ENCODE data around the gene CELF1. TPM values are rescaled to one million over a fixed set of nuclear protein-coding genes. Genes with fewer than 3 reads are reported as not detected.
"Not testable (repeated sequence)": the region's sequence is repeated elsewhere in the genome, so short reads cannot be mapped to it uniquely, and the experiment has no call there.

The CELF1 gene
- total RNA-seq, 4 donors from 2014 or later, result 82.9 to 248 (median 96.7) TPM

DNA sequence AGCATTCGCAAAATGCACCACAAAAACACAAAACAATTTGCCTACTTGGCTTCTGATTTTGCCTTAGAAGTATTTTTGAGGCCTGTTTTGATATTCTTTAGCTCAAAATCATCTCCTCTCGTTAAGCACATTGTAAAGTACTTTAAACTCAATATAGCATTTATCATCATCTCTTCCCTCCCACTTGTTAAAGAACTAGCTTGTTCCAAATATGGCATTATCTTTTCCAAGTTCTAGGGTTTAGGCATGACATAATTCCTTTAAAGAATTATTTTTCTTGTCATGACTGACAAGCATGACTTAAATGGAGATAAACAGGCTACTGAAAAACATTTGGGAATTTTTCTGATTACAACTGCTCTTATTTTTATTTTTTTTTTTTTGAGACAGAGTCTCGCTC lies 21.3 kb downstream of the CELF1 start:
- no peak for DNase-seq
- Histone ChIP-seq H3K27ac (peak overlapping the region in 1 of 4 donors; percentile 55), H3K9me3 (no peaks in the 10 kb centered on the region), H3K4me1 (peaks cover 19 to 51% (median 19%) of the 10 kb centered on the region in 4 donors), H3K36me3 (no peaks in the 10 kb centered on the region), H3K4me3 (no peak overlapping the region), H3K27me3 (no peaks in the 10 kb centered on the region)
- WGBS, 2 donors (ENCODE audit: low coverage in 1 of 2), result 78 to 82% methylated on average over 3 of the region's 3 CpGs
- intact Hi-C loops (cut with DNase I; ENCODE audit: low total_unique reads) (loop anchor here (5.0 kb wide), 1 partner anchor 1354 kb away; no protein-coding TSS in a partner anchor), in situ Hi-C loops (cut with MboI; ENCODE audit: low pct_ligation_motif_present in 1 of 4, low pct_unique_long_range_greater_than_20kb in 1 of 4, low sequenced_read_pairs in 3 of 4) (no loop called here)
- TF ChIP-seq POLR2AphosphoS5 (IDR thresholded peaks at IDR 0.05) (no peak), POLR2A (IDR thresholded peaks at IDR 0.05) (no peak), EP300 (IDR thresholded peaks at IDR 0.05; ENCODE audit: low read depth) (no peak)
- TF ChIP-seq, protein P1, sequence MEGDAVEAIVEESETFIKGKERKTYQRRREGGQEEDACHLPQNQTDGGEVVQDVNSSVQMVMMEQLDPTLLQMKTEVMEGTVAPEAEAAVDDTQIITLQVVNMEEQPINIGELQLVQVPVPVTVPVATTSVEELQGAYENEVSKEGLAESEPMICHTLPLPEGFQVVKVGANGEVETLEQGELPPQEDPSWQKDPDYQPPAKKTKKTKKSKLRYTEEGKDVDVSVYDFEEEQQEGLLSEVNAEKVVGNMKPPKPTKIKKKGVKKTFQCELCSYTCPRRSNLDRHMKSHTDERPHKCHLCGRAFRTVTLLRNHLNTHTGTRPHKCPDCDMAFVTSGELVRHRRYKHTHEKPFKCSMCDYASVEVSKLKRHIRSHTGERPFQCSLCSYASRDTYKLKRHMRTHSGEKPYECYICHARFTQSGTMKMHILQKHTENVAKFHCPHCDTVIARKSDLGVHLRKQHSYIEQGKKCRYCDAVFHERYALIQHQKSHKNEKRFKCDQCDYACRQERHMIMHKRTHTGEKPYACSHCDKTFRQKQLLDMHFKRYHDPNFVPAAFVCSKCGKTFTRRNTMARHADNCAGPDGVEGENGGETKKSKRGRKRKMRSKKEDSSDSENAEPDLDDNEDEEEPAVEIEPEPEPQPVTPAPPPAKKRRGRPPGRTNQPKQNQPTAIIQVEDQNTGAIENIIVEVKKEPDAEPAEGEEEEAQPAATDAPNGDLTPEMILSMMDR (IDR thresholded peaks at IDR 0.05), result no peak

DNA sequence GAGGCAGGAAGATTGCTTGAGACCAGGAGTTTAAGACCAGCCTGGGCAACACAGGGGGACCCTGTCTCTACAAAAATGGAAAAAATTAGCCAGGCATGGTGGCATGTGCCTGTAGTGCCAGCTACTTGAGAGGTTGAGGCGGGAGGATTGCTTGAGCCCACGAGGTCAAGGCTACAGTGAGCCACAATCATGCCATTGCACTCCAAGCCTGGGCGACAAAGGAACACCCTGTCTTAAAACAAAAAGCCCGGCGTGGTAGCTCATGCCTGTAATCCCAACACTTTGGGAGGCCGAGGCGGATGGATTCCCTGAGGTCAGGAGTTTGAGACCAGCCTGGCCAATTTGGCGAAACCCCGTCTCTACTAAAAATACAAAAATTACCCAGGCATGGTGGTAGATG lies 22.2 kb downstream of the CELF1 start:
- DNase-seq; H3K9me3 ChIP-seq; H3K27ac ChIP-seq; H3K36me3 ChIP-seq; H3K4me3 ChIP-seq; in situ Hi-C loops (cut with MboI; ENCODE audit: low pct_ligation_motif_present in 1 of 4, low pct_unique_long_range_greater_than_20kb in 1 of 4, low sequenced_read_pairs in 3 of 4); H3K27me3 ChIP-seq: not testable (repeated sequence)
- peaks cover 13 to 51% (median 14%) of the 10 kb centered on the region in 4 donors for H3K4me1 ChIP-seq
- 89% methylated on average over 9 of the region's 9 CpGs; no CpG with 5 or more reads in 1 of the 2 donors for WGBS, 2 donors (ENCODE audit: low coverage in 1 of 2)
- intact Hi-C loops (cut with DNase I; ENCODE audit: low total_unique reads), result loop anchor here (5.0 kb wide), 1 partner anchor 1353 kb away; no protein-coding TSS in a partner anchor

DNA sequence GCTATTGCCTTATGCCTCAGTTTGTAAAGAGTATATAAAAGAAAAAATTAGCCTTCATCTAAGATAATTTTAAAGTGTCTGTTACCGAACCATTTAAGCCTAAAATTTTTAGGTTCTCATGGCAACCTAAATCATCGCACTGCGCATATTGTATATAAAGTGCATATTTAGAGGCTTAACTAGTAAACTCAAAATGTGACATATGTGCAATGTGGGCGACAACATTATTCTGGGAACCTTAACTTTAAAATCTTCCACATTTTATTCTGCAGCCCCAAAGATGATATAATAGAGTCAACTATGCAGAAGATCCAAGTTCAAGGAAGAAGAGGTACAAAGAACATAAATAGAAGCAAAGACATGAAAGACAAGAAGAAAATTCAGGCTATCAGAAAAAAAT lies 23.0 kb downstream of the CELF1 start:
- intact Hi-C loops (cut with DNase I; ENCODE audit: low total_unique reads), result loop anchor here (5.0 kb wide), 1 partner anchor 1353 kb away; no protein-coding TSS in a partner anchor
- TF ChIP-seq EP300 (IDR thresholded peaks at IDR 0.05; ENCODE audit: low read depth), result no peak
- TF ChIP-seq POLR2AphosphoS5 (IDR thresholded peaks at IDR 0.05), result no peak
- TF ChIP-seq, protein P1 (IDR thresholded peaks at IDR 0.05), result no peak
- no peak for TF ChIP-seq POLR2A (IDR thresholded peaks at IDR 0.05)
- no peaks in the 10 kb centered on the region for H3K27me3 ChIP-seq
- no peak overlapping the region for H3K27ac ChIP-seq
- no peaks in the 10 kb centered on the region for H3K9me3 ChIP-seq
- DNase-seq, result no peak
- 89 to 90% methylated on average over 4 of the region's 4 CpGs for WGBS, 2 donors (ENCODE audit: low coverage in 1 of 2)
- no peak overlapping the region for H3K4me3 ChIP-seq
- H3K36me3 ChIP-seq, result no peaks in the 10 kb centered on the region
- in situ Hi-C loops (cut with MboI; ENCODE audit: low pct_ligation_motif_present in 1 of 4, low pct_unique_long_range_greater_than_20kb in 1 of 4, low sequenced_read_pairs in 3 of 4), result no loop called here
- peaks cover 14 to 58% (median 20%) of the 10 kb centered on the region in 4 donors for H3K4me1 ChIP-seq

DNA sequence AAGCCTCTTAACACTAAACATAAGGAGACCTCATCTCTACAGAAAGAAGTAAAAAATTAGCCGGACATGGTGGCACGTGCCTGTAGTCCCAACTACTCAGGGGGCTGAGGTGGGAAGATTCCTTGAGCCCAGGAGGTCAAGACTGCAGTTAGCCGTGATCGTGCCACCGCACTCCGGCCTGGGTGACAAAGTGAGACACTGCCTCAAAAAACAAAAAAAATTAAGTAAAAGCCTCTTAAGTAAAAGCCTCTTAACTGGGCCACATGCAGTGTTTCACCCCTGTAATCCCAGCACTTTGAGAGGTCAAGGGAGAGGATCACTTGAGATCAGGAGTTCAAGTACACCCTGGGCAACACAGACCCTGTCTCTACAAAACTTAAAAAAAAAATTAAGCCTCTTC lies 25.7 kb downstream of the CELF1 start:
- DNase-seq, result no peak
- Histone ChIP-seq H3K27ac (no peak overlapping the region), H3K4me3 (no peak overlapping the region), H3K27me3 (no peaks in the 10 kb centered on the region), H3K4me1 (peaks cover 8 to 64% (median 25%) of the 10 kb centered on the region in 4 donors), H3K36me3 (no peaks in the 10 kb centered on the region), H3K9me3 (no peaks in the 10 kb centered on the region)
- intact Hi-C loops (cut with DNase I; ENCODE audit: low total_unique reads), result no loop called here
- 93 to 100% methylated on average over 1 to 6 of the region's 6 CpGs for WGBS, 2 donors (ENCODE audit: low coverage in 1 of 2)
- in situ Hi-C loops (cut with MboI; ENCODE audit: low pct_ligation_motif_present in 1 of 4, low pct_unique_long_range_greater_than_20kb in 1 of 4, low sequenced_read_pairs in 3 of 4), result no loop called here
- TF ChIP-seq, protein P1 (IDR thresholded peaks at IDR 0.05), result no peak

DNA sequence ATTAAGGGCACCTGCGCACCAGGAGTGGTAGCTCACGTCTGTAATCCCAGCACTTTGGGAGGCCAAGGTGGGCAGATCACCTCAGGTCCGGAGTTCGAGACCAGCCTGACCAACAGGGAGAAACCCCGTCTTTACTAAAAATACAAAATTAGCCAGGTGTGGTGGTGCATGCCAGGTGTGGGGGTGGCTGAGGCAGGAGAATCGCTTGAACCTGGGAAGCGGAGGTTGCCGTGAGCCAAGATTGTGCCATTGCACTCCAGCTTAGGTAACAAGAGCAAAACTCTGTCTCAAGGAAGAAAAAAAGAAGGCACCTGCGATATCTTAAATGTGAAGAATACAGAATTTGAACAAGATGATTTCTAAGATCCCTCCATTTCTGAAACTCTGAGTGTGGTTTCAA lies 26.9 kb downstream of the CELF1 start:
- peak overlapping the region; percentile 3 to 76 (median 68) for H3K27ac ChIP-seq
- H3K4me3 ChIP-seq; H3K36me3 ChIP-seq; H3K9me3 ChIP-seq; DNase-seq; H3K27me3 ChIP-seq; in situ Hi-C loops (cut with MboI; ENCODE audit: low pct_ligation_motif_present in 1 of 4, low pct_unique_long_range_greater_than_20kb in 1 of 4, low sequenced_read_pairs in 3 of 4); intact Hi-C loops (cut with DNase I; ENCODE audit: low total_unique reads): not testable (repeated sequence)
- peaks cover 8 to 63% (median 33%) of the 10 kb centered on the region in 4 donors for H3K4me1 ChIP-seq
- 86 to 100% methylated on average over 2 to 9 of the region's 9 CpGs for WGBS, 2 donors (ENCODE audit: low coverage in 1 of 2)
